EH (cell line): Measurements from ENCODE around the gene XYLT1.

Experiments
- DNase-seq: peaks from one replicate; pipeline ENCODE4 v3.0.0-alpha.2; 2015; ENCODE audit warnings: low read depth

The XYLT1 gene

GRCh38 chr16:17101646-17102045 is 369.1 kb downstream of the XYLT1 start:
- peak; percentile 22 for DNase-seq

- DNase-seq, result no peak
Measured at GRCh38 chr16:17098685-17099084, 372.1 kb downstream of the XYLT1 start.

- DNase-seq, result no peak
Measured at GRCh38 chr16:17084130-17084529, 386.6 kb downstream of the XYLT1 start.

DNA sequence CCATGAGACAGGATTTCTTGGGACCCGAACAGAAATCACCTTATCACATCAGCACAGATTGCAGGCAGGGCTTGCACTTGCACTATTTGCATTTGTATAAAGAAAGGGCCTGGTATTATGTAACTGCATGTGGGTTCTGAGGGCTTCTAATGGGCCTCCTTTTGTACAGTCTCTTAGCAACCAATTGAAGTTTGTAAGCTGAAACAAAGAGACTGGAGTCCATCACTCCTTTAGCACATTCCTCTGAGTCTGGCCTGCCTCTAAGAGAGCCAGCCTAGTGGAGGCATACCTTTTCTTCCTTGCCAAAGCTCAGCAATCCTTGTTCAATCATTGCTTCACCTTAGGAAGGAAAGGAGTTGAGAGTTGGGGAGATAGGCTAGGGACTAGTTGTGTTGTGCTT is 387.1 kb downstream of the XYLT1 start:
- DNase-seq, result no peak

DNA sequence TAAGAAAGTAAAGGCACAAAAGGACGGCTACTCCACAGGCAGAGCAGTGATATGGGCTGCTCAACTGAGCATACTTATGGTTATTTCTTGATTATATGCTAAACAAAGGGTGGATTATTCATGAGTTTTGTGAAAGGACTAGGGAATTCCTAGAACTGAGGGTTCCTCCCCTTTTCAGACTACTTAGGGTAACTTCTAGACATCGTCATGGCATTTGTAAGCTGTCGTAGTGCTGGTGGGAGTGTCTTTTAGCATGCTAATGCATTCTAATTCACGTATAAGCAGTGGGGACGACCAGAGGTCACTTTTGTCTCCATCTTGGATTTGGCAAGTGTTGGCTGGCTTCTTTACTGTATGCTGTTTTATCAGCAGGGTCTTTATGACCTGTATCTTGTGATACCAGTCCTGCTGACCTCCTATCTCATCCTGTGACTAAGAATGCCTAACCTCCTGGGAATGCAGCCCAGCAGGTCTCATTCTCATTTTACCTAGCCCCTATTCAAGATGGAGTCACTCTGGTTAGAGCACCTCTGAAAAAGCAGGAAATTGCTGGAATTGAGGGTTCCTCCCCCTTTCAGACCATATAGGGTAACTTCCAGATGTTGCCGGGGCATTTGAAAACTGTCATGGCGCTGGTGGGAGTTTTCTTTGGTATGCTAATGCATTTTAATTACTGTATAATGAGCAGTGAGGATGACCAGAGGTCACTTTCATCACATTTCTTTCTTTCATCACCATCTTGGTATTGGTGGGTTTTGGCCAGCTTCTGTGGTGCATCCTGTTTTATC is 388.5 kb downstream of the XYLT1 start:
- DNase-seq, result no peak

- DNase-seq, result no peak
Measured at GRCh38 chr16:17080105-17080504, 390.7 kb downstream of the XYLT1 start.

- DNase-seq, result no peak
Measured at GRCh38 chr16:17078931-17079631, 391.7 kb downstream of the XYLT1 start.

- DNase-seq, result no peak
Measured at GRCh38 chr16:17076818-17077498, 393.8 kb downstream of the XYLT1 start.

DNA sequence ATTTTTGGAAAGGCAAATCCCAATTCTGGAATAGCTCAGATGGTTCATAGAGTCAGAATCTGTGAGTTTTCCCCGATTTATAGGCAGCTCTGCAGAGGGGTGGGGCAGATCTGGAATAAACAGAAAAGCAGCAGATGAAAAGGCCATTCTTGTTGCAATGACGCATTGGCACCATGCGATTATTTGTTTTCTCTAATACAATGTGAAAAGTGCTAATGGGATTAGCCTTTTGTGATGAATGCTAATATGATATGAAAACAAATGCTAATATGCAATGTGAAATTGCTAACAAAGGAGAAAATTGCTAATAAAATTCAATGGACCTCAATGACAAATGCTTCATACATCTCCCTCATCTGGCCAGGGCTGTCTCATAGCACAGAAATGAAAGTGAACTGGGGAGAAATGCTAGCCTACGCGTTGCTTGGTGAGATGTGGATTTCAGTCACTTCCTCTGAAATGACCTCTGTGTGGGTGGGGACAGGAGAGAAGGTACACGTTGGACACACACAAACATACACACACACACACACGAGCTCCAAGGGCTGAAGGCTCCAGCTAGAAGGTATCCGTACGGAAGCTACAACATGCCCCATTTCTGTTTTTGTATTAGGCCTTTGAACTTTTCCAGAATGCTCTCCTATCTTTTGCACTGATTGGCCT is 394.5 kb downstream of the XYLT1 start:
- no peak for DNase-seq

GRCh38 chr16:17072104-17072503 is 398.7 kb downstream of the XYLT1 start:
- peak; percentile 8 for DNase-seq

DNA sequence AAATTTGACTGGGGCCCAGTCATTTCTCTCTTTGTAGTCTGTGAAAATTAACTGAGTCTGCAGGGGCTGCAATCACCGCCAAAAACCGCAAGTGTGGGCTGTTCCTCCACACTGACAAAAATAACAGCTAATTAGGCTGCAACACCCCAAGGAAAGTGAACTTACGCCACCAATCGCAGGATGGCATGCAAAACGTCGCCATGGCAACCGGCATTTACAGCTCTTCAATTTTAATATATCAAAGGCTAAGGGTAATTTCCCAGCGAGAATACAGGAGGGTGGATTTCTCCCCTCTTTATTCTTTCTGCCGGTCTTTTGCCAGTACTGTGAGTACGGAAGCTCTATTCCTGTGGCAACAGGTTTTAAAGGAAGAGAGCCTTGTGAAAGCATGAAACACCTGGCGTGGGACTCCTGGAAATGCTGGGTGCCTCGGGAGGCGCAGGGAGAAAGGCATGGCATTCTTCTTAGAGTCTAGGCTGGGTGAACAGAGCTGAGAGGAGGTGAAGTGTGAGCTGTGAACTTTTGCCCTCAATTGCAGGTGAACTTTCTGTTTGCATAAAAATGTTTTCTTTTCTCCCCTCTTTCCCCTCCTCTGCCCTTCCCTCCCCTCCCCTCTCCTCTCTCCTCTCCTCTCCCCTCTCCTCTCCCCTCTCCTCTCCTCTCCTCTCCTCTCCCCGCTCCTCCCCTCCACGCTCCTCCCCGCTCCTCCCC is 399.7 kb downstream of the XYLT1 start:
- DNase-seq, result no peak

DNA sequence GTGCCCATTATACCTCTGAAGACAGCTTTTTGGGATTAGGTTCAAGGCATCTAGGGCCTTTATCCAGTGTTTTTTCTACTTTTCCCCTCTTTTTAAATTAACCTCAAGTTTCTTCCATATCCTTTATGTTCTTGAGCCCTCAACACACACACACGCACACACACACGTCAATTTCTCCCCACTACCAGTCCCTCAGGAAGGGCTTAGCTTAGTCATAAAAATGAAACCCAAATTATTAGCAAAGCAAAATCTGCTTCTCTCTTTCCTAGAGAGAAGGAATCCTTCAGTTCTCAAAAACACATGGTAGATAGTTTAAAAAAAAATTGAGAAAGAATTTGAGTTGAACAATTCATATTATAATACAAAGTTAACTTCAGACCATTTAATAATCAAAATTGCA is 401.1 kb downstream of the XYLT1 start:
- DNase-seq, result no peak

DNA sequence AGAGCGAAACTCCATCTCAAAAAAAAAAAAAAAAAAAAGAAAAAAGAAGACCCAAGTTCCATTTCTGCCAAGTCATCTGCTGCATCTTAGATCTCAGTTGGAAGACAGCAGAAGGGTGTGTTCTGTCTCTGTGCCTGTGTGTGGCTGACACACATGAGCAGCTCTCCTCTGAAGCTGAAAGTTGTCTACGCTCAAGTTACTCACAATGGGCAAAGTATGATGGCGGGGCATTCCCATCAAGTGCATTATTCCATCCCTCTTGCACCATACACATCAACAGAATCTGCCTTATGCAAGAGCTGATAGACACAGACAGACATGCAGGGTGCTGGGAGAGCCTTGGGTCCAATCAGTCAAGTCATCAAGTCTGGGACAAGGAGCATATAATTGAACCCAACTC is 402.2 kb downstream of the XYLT1 start:
- no peak for DNase-seq

DNA sequence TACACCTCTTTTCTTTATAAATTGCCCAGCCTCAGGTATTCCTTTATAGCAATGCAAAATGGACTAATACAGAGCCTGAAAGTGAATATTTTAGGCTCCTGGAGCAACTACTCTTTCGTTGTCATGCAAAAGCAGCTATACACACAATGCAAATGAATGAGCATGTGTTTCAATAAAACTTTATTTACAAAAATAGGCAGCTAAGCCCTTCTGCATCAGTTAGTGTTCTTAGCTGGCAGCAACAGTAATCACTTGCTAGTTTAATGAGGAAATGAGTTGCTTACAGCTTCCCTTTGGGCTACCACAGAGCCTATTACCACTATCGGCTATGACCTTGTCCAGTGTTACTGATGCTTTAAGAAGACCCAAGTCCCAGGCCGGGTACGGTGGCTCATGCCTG is 402.9 kb downstream of the XYLT1 start:
- DNase-seq, result no peak

GRCh38 chr16:17063201-17064139 is 407.3 kb downstream of the XYLT1 start:
- DNase-seq, result no peak

GRCh38 chr16:17062676-17063075 is 408.1 kb downstream of the XYLT1 start:
- DNase-seq, result no peak

GRCh38 chr16:17061326-17061725 is 409.4 kb downstream of the XYLT1 start:
- DNase-seq, result no peak

DNA sequence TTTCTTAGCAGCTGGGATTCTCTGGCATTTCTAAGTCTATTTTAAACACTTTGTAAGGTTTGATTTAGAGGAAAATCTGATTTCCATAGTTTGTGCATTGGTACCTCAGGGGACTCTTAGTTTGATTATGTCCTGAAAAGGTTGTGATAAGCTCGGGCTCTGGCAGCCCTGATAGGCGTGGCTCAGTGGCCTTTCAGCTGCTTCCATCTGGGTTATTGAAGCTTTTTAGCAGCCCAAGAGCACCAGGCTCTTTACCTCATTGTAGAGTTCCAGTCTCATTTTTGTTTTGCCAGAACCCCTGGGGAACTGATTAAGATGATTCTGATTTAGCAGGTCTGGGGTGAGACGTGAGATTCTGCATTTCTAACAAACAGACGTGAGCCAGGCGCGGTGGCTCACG is 412.3 kb downstream of the XYLT1 start:
- no peak for DNase-seq

DNA sequence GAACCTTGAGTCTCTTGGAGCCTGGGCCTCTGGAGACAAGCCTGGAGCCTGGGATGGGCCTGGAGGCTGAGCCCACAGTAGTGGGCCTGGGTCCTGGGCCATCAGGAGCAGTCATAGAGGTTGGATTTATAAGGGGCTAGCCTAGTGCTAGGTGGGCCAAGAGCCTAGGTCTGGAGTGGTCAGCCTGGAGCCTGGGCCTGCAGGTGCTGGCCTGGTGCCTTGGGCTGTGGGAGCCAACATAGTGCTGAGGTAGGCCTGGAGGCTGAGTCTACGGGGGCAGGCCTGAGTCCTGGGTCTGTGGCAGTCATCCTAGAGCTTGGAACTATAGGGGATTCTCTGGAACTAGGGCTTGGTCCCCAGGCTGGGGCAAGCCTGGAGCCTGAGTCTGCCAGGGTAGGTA is 414.1 kb downstream of the XYLT1 start:
- DNase-seq, result no peak

DNA sequence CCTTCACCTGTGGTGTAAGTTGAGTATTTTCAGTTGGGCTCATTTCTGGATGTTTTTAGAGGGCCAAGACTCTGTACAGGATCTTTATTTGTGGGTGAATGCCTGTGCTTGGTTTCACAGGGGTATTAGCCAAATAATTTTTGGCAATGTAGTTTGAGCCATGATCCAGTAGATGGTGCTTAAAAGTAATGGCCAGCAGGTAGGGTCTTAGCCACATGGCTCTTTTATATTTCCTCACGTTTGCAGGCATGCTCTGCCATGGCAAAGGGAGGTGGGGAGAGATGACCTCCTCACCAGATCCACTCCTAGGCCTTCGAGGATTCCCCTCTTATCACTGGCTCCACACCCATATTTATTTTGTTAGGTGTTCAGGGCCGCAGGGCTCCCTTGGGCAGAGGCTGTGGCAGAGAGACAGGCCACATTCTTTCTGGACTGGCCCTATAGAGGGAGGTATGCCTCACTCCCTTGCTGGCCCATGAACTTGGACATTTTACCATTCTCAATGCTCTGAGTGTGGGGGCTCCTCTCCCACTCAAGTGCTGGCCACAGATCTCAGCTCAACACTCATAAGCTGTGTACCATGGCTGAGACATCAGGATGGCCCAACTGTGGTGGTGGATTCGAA is 417.1 kb downstream of the XYLT1 start:
- no peak for DNase-seq
